Colonic mucosa (tissue), 4 donors: Measurements from ENCODE around the gene SMIM24. TPM values are rescaled to one million over a fixed set of nuclear protein-coding genes. Genes with fewer than 3 reads are reported as not detected.

Source experiments
- DNase-seq: peaks from one replicate; pipeline ENCODE4 v3.0.0-alpha.2; 2020
- H3K27ac ChIP-seq: fragments of 200-600 bp; one replicate; pipeline ENCODE4 v1.8.0; 2021
- H3K27me3 ChIP-seq: fragments of 200-600 bp; one replicate; pipeline ENCODE4 v1.8.0; 2021
- H3K36me3 ChIP-seq: fragments of 200-600 bp; one replicate; pipeline ENCODE4 v1.8.0; 2021
- H3K4me1 ChIP-seq: fragments of 200-600 bp; one replicate; pipeline ENCODE4 v1.8.0; 2021; ENCODE audit warnings: mild to moderate bottlenecking
- H3K4me3 ChIP-seq: fragments of 200-600 bp; one replicate; pipeline ENCODE4 v1.8.0; 2021
- H3K9ac ChIP-seq, 2 donors: one replicate each; pipeline ENCODE4 v1.7.0; 2013; ENCODE audit warnings: control low read depth in 2 of 2, low read depth in 2 of 2, low read length in 2 of 2
- H3K9me3 ChIP-seq: fragments of 200-600 bp; one replicate; pipeline ENCODE4 v1.8.0; 2021
- CTCF ChIP-seq: fragments of 200-600 bp; IDR thresholded peaks from one replicate; pipeline ENCODE4 v1.8.0; 2022; ENCODE audit warnings: antibody characterized with exemption, mild to moderate bottlenecking
- intact Hi-C: fragments of 100-400 bp; cut with DNase I; formaldehyde crosslinking; loops from one replicate; pipeline ENCODE4 v1.14.1; 2022
- total RNA-seq, 2 donors: library from RNA; stranded (reverse); fragmentation: NEBNext Ultra II Directional in 1 of 2; extraction: Animal tissue kit (Norgen Biotek cat#: 25700) in 1 of 2; gene quantifications; one replicate each; pipeline ENCODE4 v1.2.1, GENCODE V29; 2021
- donor health status: healthy.
- donor health status: DM: no; HTN: no; CAD: no.
- donor health status: DM: no; HTN: no; CAD: no.

SMIM24 gene
- total RNA-seq, 2 donors from 2014 or later = 16.1 to 59.0 TPM

DNA sequence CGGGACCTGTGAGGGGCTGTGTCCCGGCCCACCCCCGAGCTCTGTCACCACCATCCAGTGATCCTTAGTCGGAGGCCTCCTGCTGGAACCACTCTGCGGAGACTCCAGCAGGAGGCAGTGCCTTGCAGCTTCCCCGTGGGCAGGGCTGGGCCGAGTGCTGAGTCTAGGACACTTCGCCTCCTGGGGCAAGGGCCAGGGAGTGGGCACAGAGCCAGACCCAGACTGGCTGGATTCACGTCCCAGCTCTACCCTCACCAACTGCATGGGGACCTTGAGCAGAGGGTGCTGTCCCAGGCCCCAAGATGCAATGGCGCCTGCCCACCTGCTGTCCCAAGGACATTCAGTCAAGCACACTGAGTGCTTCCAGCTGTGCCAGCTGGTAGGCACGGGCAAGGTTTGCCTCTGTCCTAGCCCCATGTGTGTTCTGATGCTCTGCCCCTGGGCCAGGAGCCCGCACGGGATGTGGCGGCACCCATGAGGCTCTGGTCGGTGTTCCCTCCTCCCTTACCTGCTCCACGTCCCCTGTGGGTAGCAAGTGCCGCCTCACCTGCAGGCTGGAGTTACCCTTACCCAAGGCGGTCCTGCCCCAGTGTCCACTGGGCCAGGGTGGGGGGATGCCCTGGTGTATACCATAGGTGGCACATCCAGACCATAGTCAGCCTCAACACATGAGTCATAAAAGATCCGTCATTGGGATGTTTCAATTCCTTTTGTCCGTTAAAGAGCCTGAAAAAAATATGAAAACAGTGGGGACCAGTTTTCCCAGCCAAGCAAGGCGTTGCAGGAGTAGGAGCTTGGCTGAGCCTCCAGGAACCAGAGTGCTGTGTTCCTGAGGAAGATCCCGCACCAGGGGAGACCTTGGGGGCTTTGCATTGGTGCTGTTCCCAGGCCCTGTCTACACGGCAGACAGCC lies 33.2 kb upstream of the SMIM24 start:
- no peak overlapping the region for H3K9ac ChIP-seq
- TF ChIP-seq CTCF = no peak
- no peaks in the 10 kb centered on the region for H3K9me3 ChIP-seq
- no peak overlapping the region for H3K27ac ChIP-seq
- H3K36me3 ChIP-seq = no peaks in the 10 kb centered on the region
- DNase-seq = no peak
- intact Hi-C loops = no loop called here
- no peak overlapping the region for H3K4me3 ChIP-seq
- no peaks in the 10 kb centered on the region for H3K27me3 ChIP-seq
- peaks cover 5% of the 10 kb centered on the region for H3K4me1 ChIP-seq

DNA sequence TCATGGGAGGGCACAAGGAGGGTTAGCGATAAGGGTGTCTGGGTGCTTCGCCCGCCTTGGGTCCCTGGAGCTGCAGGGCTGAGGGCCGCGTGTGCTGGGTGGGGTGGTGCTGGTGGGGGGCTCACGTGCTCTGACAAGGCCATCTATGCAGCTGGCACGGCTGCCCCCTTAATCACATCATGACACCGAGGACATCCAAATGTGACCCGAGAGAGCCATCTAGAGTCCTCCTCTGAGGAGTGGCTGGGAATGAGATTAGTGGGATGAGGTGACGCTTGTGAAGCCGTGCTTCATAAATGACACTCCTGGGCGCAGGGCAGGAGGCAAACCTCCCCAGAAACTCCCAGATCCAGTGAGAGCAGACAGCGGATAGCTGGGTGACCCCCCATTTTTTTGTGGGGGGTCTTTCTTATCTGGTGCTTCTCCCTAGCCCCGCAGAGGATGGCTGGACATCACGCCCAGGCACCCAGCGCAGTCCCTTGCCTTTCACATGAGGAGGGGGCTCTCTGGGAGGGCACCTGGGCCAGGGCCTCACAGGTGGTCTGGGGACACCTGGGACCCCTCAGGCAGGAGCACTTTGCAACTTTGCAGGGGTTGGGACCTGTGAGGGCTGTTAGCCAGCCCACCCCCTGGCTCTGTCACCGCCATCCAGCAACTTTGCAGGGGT lies 32.4 kb upstream of the SMIM24 start:
- Histone ChIP-seq H3K9ac (no peak overlapping the region), H3K27ac (no peak overlapping the region), H3K36me3 (no peaks in the 10 kb centered on the region), H3K27me3 (no peaks in the 10 kb centered on the region), H3K9me3 (no peaks in the 10 kb centered on the region), H3K4me3 (no peak overlapping the region), H3K4me1 (peaks cover 5% of the 10 kb centered on the region)
- TF ChIP-seq CTCF = no peak
- DNase-seq = no peak
- intact Hi-C loops = no loop called here

- Histone ChIP-seq H3K9ac (no peak overlapping the region), H3K36me3 (no peaks in the 10 kb centered on the region), H3K4me3 (no peak overlapping the region), H3K9me3 (no peaks in the 10 kb centered on the region), H3K4me1 (peaks cover 3% of the 10 kb centered on the region), H3K27ac (no peak overlapping the region), H3K27me3 (no peaks in the 10 kb centered on the region)
- TF ChIP-seq CTCF = no peak
- intact Hi-C loops = no loop called here
- DNase-seq = no peak
These were observed 31.4 kb upstream of the SMIM24 start for GRCh38 chr19:3511506-3512251.

- intact Hi-C loops = no loop called here
These were observed 30.4 kb upstream of the SMIM24 start for GRCh38 chr19:3510727-3511126.

More at GRCh38 chr19:3510727-3511126, 30.4 kb upstream of the SMIM24 start:
- Histone ChIP-seq H3K9ac (no peak overlapping the region), H3K9me3 (no peaks in the 10 kb centered on the region), H3K36me3 (no peaks in the 10 kb centered on the region), H3K4me3 (no peak overlapping the region), H3K4me1 (no peaks in the 10 kb centered on the region), H3K27ac (no peak overlapping the region), H3K27me3 (no peaks in the 10 kb centered on the region)
- DNase-seq = no peak
- no peak for TF ChIP-seq CTCF
